HL-60 (cell line): ENCODE results near the gene HERPUD2.

Experiments used
- POLR2AphosphoS5 ChIP-seq: IDR thresholded peaks from 2 replicates; pipeline ENCODE4 v1.6.1; 2012; ENCODE audit warnings: low read depth
- TF ChIP-seq, protein P1 (sequence below): IDR thresholded peaks from one replicate; pipeline ENCODE4 v1.5.1; 2011; ENCODE audit warnings: low read length, control low read depth, inconsistent platforms; ENCODE audit not compliant: insufficient read depth

DNA sequence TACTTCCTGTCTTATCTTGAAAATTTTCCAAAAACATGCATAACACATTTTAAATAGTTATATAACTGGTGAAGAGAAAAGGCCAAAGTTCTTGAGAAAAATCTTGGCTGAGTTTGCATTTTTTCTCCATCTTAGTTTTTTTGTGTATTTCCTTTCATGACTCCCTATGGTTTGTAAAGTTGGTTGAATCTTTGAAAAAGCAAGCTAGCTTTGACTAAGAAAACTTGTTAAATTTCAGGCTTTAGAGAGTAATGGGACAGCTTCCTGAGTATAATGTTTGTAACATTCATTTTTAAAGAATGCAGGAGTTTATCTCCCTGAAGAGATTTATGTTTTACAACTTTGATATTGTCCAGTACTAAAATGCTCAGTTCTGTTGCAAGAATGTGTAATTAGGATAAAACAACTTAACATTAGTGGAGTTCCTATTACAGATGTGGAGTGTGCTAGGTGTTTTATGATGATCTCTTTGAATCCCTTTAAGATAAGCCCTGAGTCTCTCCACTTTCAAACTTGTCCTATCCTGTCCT is 11.1 kb upstream of the HERPUD2 start:
- TF ChIP-seq, protein P1, sequence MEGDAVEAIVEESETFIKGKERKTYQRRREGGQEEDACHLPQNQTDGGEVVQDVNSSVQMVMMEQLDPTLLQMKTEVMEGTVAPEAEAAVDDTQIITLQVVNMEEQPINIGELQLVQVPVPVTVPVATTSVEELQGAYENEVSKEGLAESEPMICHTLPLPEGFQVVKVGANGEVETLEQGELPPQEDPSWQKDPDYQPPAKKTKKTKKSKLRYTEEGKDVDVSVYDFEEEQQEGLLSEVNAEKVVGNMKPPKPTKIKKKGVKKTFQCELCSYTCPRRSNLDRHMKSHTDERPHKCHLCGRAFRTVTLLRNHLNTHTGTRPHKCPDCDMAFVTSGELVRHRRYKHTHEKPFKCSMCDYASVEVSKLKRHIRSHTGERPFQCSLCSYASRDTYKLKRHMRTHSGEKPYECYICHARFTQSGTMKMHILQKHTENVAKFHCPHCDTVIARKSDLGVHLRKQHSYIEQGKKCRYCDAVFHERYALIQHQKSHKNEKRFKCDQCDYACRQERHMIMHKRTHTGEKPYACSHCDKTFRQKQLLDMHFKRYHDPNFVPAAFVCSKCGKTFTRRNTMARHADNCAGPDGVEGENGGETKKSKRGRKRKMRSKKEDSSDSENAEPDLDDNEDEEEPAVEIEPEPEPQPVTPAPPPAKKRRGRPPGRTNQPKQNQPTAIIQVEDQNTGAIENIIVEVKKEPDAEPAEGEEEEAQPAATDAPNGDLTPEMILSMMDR, result no peak
- TF ChIP-seq POLR2AphosphoS5, result no peak
